Measurements from ENCODE around the gene PPFIA2. TPM values are rescaled to one million over a fixed set of nuclear protein-coding genes. Genes with fewer than 3 reads are reported as not detected.

The PPFIA2 gene
- total and polyA plus RNA-seq, 7 donors, result 0.04 to 1.2 (median 0.25) TPM

- Histone ChIP-seq H3K27me3 (ENCODE audit: insufficient read depth in 3 of 3, low read length in 2 of 3) (no peaks in the 10 kb centered on the region), H3K9me3 (no peaks in the 10 kb centered on the region), H3K27ac (no peak overlapping the region), H3K36me3 (ENCODE audit: insufficient read depth in 1 of 2, low read depth in 1 of 2) (peaks cover 0 to 2% of the 10 kb centered on the region in 2 donors), H3K4me3 (no peak overlapping the region), H3K4me1 (no peaks in the 10 kb centered on the region)
- ATAC-seq (no peak), DNase-seq (no peak)
- intact Hi-C loops (cut with DNase I), result no loop called here
- TF ChIP-seq, protein P1, sequence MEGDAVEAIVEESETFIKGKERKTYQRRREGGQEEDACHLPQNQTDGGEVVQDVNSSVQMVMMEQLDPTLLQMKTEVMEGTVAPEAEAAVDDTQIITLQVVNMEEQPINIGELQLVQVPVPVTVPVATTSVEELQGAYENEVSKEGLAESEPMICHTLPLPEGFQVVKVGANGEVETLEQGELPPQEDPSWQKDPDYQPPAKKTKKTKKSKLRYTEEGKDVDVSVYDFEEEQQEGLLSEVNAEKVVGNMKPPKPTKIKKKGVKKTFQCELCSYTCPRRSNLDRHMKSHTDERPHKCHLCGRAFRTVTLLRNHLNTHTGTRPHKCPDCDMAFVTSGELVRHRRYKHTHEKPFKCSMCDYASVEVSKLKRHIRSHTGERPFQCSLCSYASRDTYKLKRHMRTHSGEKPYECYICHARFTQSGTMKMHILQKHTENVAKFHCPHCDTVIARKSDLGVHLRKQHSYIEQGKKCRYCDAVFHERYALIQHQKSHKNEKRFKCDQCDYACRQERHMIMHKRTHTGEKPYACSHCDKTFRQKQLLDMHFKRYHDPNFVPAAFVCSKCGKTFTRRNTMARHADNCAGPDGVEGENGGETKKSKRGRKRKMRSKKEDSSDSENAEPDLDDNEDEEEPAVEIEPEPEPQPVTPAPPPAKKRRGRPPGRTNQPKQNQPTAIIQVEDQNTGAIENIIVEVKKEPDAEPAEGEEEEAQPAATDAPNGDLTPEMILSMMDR (IDR thresholded peaks at IDR 0.05), result no peak
- WGBS, 3 donors, result 42 to 52% (median 49%) methylated on average over 2 of the region's 2 CpGs
Observed at GRCh38 chr12:81245458-81245857, 513.7 kb downstream of the PPFIA2 start.

DNA sequence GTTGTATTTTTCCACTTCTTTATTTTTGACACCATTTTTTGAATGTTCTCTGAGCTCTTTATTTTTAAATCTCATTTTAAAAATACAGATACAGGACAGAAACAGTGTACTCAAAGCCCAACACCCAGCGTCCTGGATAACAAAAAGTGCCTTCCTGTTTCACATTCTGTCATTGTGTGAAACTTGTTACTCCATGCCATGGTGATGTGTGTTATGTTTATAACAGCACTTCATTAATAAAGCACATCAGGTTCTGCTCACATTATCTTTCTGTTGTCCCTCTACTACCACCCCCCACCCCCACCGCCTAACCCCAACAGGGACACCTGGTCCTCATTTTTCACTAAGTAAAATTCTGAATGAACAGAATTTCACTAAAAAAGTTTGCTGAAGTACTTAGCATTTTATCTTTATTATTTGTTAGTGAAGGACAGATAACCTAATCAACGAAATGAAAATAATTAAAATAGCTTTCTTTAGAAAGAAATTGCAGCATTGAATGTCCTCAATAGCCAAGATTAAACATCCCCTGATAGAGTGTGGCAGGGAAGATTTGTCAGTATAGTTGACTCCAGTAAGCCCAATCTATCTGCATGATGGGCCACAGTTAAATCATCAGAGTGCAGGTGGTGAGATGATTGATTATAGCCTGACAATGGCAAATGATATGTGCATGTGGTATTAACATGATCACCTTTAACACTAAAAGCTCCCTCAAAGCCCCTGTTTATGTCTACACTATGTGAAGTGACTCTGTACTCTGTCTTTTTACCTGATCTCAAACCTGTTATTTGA lies 527.4 kb downstream of the PPFIA2 start:
- H3K4me3 ChIP-seq, result no peak overlapping the region
- intact Hi-C loops (cut with DNase I), result no loop called here
- no peak for ATAC-seq
- no peaks in the 10 kb centered on the region for H3K27me3 ChIP-seq (ENCODE audit: insufficient read depth in 3 of 3, low read length in 2 of 3)
- H3K9me3 ChIP-seq, result no peaks in the 10 kb centered on the region
- WGBS, 3 donors, result 86 to 90% (median 89%) methylated on average over 3 of the region's 3 CpGs
- TF ChIP-seq, protein P1 (IDR thresholded peaks at IDR 0.05), result no peak
- H3K36me3 ChIP-seq (ENCODE audit: insufficient read depth in 1 of 2, low read depth in 1 of 2), result peaks cover 0 to 24% of the 10 kb centered on the region in 2 donors
- no peak overlapping the region for H3K27ac ChIP-seq
- DNase-seq, result no peak
- H3K4me1 ChIP-seq, result no peaks in the 10 kb centered on the region

GRCh38 chr12:81229759-81230158 lies 529.4 kb downstream of the PPFIA2 start:
- Histone ChIP-seq H3K27me3 (ENCODE audit: insufficient read depth in 3 of 3, low read length in 2 of 3) (no peaks in the 10 kb centered on the region), H3K4me3 (no peak overlapping the region), H3K27ac (no peak overlapping the region), H3K36me3 (ENCODE audit: insufficient read depth in 1 of 2, low read depth in 1 of 2) (peaks cover 0 to 18% of the 10 kb centered on the region in 2 donors), H3K9me3 (no peaks in the 10 kb centered on the region), H3K4me1 (no peaks in the 10 kb centered on the region)
- ATAC-seq, result no peak
- intact Hi-C loops (cut with DNase I), result no loop called here
- no peak for DNase-seq
- 46 to 51% (median 47%) methylated on average over 5 of the region's 5 CpGs for WGBS, 3 donors
- TF ChIP-seq, protein P1 (IDR thresholded peaks at IDR 0.05), result no peak

DNA sequence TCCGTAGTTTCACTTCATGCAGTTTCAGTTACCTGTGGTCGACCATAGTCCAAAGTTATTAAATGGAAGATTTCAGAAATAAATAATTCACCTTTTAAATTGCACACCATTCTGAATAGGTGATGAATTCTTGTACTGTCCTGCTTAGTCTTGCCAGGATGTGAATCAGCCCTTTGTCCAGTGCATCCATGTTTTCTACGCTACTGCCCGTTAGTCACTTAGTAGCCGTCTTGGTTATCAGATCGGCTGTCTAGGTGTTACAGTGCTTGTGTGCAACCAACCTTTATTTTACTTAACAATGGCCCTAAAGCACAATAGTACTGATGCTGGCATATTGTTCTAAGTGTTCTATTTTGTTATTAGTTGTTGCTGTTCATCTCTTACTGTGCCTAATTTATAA lies 534.5 kb downstream of the PPFIA2 start:
- TF ChIP-seq, protein P1 (IDR thresholded peaks at IDR 0.05), result no peak
- intact Hi-C loops (cut with DNase I), result no loop called here
- DNase-seq (no peak), ATAC-seq (no peak)
- Histone ChIP-seq H3K4me3 (no peak overlapping the region), H3K4me1 (no peaks in the 10 kb centered on the region), H3K27me3 (ENCODE audit: insufficient read depth in 3 of 3, low read length in 2 of 3) (no peaks in the 10 kb centered on the region), H3K36me3 (ENCODE audit: insufficient read depth in 1 of 2, low read depth in 1 of 2) (peaks cover 0 to 3% of the 10 kb centered on the region in 2 donors), H3K9me3 (no peaks in the 10 kb centered on the region), H3K27ac (no peak overlapping the region)
- WGBS, 3 donors, result 94 to 96% (median 96%) methylated on average over 6 of the region's 6 CpGs

Data from psoas muscle (tissue), 8 donors.